Suprapubic skin (tissue), 4 donors: Measurements from ENCODE around the gene SP2. TPM values are rescaled to one million over a fixed set of nuclear protein-coding genes. Genes with fewer than 3 reads are reported as not detected.

ENCODE experiments used
- DNase-seq, 2 donors: peaks; one replicate each; pipeline ENCODE4 v3.0.0-alpha.2; 2019; ENCODE audit warnings: low spot score in 2 of 2
- H3K27ac ChIP-seq: fragments of 200-600 bp; sonication (generic); one replicate; pipeline ENCODE4 v1.5.1; 2019
- H3K27me3 ChIP-seq: fragments of 200-600 bp; sonication (generic); one replicate; pipeline ENCODE4 v1.5.1; 2019
- H3K36me3 ChIP-seq: fragments of 200-600 bp; sonication (generic); one replicate; pipeline ENCODE4 v1.5.1; 2019
- H3K4me1 ChIP-seq: fragments of 200-600 bp; sonication (generic); one replicate; pipeline ENCODE4 v1.5.1; 2019
- H3K4me3 ChIP-seq: fragments of 200-600 bp; sonication (generic); one replicate; pipeline ENCODE4 v1.5.1; 2019; ENCODE audit warnings: mild to moderate bottlenecking
- H3K9me3 ChIP-seq: fragments of 200-600 bp; sonication (generic); one replicate; pipeline ENCODE4 v1.5.1; 2019
- EP300 ChIP-seq: sonication (generic); formaldehyde crosslinking; IDR thresholded peaks from one replicate; pipeline ENCODE4 v1.6.1; 2017; ENCODE audit warnings: antibody characterized with exemption
- POLR2A ChIP-seq, 2 donors: fragments of 450-650 bp; IDR thresholded peaks; one replicate each; pipeline ENCODE4 v1.6.1; 2017; ENCODE audit warnings: antibody characterized with exemption in 2 of 2, mild to moderate bottlenecking in 2 of 2, moderate library complexity in 2 of 2
- POLR2AphosphoS5 ChIP-seq, 3 donors: sonication (generic); formaldehyde crosslinking; IDR thresholded peaks; one replicate each; pipeline ENCODE4 v1.6.1; 2017; ENCODE audit warnings: antibody characterized with exemption in 3 of 3
- WGBS: methylation state at CpG from one replicate; pipeline ENCODE4 v1.1.5; 2018; 5-methylcytosine and 5-hydroxymethylcytosine counted together
- total RNA-seq, 4 donors: library from RNA; depleted of rRNA; stranded (reverse); fragments of >200 nt; gene quantifications; one replicate each; pipeline ENCODE4 v1.1.0, GENCODE V29; 2016
- TF ChIP-seq, protein P1 (sequence below), 2 donors: fragments of 200-600 bp in 1 of 2; fragments of 450-650 bp in 1 of 2; sonication (generic) in 1 of 2; IDR thresholded peaks; one replicate each; pipeline ENCODE4 v1.5.1; 2016 to 2019; ENCODE audit warnings: antibody characterized with exemption in 2 of 2, mild to moderate bottlenecking in 1 of 2, moderate library complexity in 1 of 2

The SP2 gene
- total RNA-seq, 4 donors from 2014 or later = 6.9 to 12.7 (median 9.8) TPM

DNA sequence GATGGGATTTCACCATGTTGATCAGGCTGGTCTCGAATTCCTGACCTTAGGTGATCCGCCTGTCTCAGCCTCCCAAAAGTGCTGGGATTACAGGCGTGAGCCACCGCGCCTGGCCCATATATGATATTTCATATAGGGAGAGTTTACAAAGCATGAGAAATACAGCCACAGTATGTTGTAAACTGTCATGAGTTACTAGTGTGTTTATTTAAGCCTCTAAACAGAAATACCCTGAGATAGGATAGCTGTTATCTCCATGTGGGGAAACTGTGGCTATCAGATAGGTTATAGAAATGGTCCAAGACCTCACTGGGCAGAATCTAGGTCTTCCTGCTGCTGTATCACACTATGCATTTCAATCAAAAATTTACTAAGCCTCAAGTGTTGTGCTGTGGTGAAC lies 72.8 kb downstream of the SP2 start:
- 97% methylated on average over 5 of the region's 5 CpGs for WGBS
- Histone ChIP-seq H3K9me3 (no peaks in the 10 kb centered on the region), H3K36me3 (peaks cover 7% of the 10 kb centered on the region), H3K27ac (no peak overlapping the region), H3K4me3 (no peak overlapping the region), H3K4me1 (peaks cover 47% of the 10 kb centered on the region), H3K27me3 (no peaks in the 10 kb centered on the region)
- TF ChIP-seq, protein P1, sequence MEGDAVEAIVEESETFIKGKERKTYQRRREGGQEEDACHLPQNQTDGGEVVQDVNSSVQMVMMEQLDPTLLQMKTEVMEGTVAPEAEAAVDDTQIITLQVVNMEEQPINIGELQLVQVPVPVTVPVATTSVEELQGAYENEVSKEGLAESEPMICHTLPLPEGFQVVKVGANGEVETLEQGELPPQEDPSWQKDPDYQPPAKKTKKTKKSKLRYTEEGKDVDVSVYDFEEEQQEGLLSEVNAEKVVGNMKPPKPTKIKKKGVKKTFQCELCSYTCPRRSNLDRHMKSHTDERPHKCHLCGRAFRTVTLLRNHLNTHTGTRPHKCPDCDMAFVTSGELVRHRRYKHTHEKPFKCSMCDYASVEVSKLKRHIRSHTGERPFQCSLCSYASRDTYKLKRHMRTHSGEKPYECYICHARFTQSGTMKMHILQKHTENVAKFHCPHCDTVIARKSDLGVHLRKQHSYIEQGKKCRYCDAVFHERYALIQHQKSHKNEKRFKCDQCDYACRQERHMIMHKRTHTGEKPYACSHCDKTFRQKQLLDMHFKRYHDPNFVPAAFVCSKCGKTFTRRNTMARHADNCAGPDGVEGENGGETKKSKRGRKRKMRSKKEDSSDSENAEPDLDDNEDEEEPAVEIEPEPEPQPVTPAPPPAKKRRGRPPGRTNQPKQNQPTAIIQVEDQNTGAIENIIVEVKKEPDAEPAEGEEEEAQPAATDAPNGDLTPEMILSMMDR (IDR thresholded peaks at IDR 0.05) = no peak
- TF ChIP-seq POLR2A (IDR thresholded peaks at IDR 0.05) = no peak
- no peak for TF ChIP-seq POLR2AphosphoS5 (IDR thresholded peaks at IDR 0.05)
- TF ChIP-seq EP300 = no peak
- no peak for DNase-seq

DNA sequence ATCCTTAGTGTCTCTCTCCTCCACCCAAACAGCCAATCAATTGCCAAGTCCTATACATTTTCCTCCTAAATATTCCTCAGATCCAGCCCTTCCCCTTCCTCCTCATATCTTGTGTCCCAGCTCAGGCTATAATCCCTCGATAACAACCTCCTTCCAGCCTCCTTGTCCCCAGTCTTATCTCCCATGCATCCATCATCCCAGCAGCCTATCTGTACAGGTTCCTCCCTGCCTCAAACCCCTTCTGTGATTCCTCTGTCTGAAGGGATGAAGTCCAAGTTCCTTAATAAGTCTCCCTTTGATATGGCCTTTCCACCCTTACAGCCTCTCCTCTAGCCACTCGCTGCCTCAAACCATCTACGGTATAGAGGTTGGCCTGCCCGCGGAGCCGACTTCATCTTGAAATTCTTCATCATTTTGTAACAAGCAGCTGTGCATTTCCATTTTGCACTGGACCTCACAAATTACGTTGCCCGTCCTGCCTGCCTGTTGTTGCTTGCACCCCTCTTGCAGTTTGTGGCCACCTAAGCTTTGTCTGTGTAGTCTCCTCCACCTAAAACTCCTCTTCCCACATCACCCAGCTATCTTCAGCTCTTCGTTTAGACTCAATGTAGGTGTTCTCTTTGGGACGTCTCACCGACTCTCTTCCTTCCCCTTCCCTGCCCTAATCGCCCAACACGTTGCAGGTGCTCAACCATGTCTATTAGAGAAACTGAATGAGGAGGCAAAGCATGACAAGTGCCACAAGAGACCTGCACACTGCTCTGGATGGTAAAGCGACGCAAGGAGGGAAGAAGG lies 74.1 kb downstream of the SP2 start:
- no peak overlapping the region for H3K27ac ChIP-seq
- TF ChIP-seq POLR2A (IDR thresholded peaks at IDR 0.05) (no peak), POLR2AphosphoS5 (IDR thresholded peaks at IDR 0.05) (no peak), EP300 (no peak)
- TF ChIP-seq, protein P1 (IDR thresholded peaks at IDR 0.05) = no peak
- no peak for DNase-seq
- 49% methylated on average over 13 of the region's 15 CpGs for WGBS
- H3K36me3 ChIP-seq = peaks cover 20% of the 10 kb centered on the region
- peaks cover 47% of the 10 kb centered on the region for H3K4me1 ChIP-seq
- H3K27me3 ChIP-seq = no peaks in the 10 kb centered on the region
- peak overlapping the region; percentile 84 for H3K4me3 ChIP-seq
- H3K9me3 ChIP-seq = no peaks in the 10 kb centered on the region

DNA sequence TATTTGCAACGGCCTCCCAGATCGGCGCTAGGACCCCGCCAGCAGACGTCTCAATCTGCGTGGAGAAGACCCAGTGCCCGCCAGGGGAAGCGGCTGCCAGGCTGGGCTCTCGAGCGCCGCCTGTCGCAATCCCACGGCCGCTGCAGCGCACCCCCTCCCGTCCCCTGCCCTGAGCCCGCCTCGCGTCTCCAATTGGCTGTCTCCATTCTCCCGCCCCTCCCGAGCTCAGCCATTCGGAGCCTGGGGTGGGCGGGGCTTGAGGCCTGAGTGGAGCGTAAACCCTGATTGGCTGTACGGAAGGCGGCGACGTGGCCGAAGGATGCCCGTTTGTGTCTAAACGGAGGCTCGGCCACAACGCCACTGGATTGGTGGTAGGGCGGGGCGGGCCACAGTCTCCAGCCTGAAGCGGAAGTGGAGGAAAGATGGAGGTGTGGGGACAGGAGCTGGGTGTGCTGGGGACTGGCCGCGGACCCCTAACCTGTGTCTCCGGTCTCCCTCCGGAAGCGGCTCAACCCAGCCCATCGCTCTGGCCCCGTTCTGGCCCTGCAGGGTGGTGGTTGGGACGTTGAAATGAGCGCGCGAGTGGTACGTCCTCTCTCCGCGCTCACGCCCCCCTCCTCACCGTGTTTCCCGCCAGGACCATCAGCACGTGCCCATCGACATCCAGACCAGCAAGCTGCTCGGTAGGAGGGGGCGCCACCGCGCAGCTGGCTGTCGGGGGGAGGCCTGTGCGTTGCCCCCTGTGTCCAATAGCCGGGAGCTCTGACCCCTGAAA lies 74.9 kb downstream of the SP2 start, which contains the start of gene CDK5RAP3:
TSS of gene CDK5RAP3 (plus strand) at position 389 of the 775 bp plus-strand sequence. CDS start at position 423, 34 bp downstream.
- peak within 1 kb of the TSS; percentile 84 for H3K4me3 ChIP-seq
- peaks cover 28% of the 10 kb centered on the region for H3K36me3 ChIP-seq
- H3K9me3 ChIP-seq = no peaks in the 10 kb centered on the region
- peaks cover 44% of the 10 kb centered on the region for H3K4me1 ChIP-seq
- peak; percentile 100 for DNase-seq
- peak within 1 kb of the TSS; percentile 81 for H3K27ac ChIP-seq
- TF ChIP-seq EP300 (no peak), POLR2A (IDR thresholded peaks at IDR 0.05) (peak in 1 of 2 donors; percentile 54), POLR2AphosphoS5 (IDR thresholded peaks at IDR 0.05) (peak in 1 of 3 donors; percentile 66)
- TF ChIP-seq, protein P1 (IDR thresholded peaks at IDR 0.05) = peak; percentile 87 to 100
- no peaks in the 10 kb centered on the region for H3K27me3 ChIP-seq
- WGBS = 0% methylated on average over 18 of the region's 62 CpGs

DNA sequence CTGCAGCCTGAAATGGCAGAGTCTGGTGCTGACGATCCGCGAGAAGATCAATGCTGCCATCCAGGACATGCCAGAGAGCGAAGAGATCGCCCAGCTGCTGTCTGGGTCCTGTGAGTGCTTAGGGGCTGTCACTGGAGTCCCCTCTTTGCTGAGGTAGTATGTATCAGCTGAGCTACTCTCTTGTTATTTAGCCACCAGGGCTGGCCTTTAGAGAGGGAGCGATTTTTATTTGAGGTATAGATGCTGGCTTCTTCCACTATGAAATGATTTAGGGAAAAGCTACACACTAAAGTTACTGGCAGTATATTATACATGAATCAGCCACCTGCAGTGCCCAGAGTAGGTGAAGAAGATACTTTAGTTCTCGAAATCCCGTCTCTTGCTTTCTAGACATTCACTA lies 77.5 kb downstream of the SP2 start:
- peaks cover 25% of the 10 kb centered on the region for H3K4me1 ChIP-seq
- no peaks in the 10 kb centered on the region for H3K27me3 ChIP-seq
- H3K4me3 ChIP-seq = no peak overlapping the region
- 90% methylated on average over 8 of the region's 8 CpGs for WGBS
- DNase-seq = no peak
- H3K36me3 ChIP-seq = peaks cover 54% of the 10 kb centered on the region
- H3K27ac ChIP-seq = no peak overlapping the region
- no peaks in the 10 kb centered on the region for H3K9me3 ChIP-seq
- TF ChIP-seq, protein P1 (IDR thresholded peaks at IDR 0.05) = no peak
- no peak for TF ChIP-seq POLR2A (IDR thresholded peaks at IDR 0.05)
